Gastrocnemius medialis (tissue), 4 donors: ENCODE data around the gene SBSN. TPM values are rescaled to one million over a fixed set of nuclear protein-coding genes. Genes with fewer than 3 reads are reported as not detected.
A peak's percentile ranks its signal among the peaks of the same experiment; 100 is the strongest.

Source experiments
- ATAC-seq, 2 donors: fragments of 150-250 bp; one replicate each; pipeline ENCODE4 v1.9.1; 2016
- DNase-seq, 2 donors: peaks; one replicate each; pipeline ENCODE4 v3.0.0-alpha.2; 2019
- H3K27ac ChIP-seq, 4 donors: fragments of 200-600 bp; sonication (generic); 1 replicate in 1 of 4; 2 replicates in 3 of 4; pipeline ENCODE4 v1.5.1; 2016 to 2018; ENCODE audit warnings: mild to moderate bottlenecking in 2 of 4, moderate library complexity in 1 of 4
- H3K27me3 ChIP-seq, 3 donors: fragments of 200-600 bp; sonication (generic) in 2 of 3; 1 replicate in 1 of 3; 2 replicates in 2 of 3; pipeline versions ENCODE4 v1.5.1 to v1.6.0; 2016 to 2019; ENCODE audit warnings: mild to moderate bottlenecking in 1 of 3, moderate library complexity in 1 of 3
- H3K36me3 ChIP-seq, 2 donors: fragments of 200-600 bp; sonication (generic) in 1 of 2; one replicate each; pipeline ENCODE4 v1.5.1; 2017 to 2018
- H3K4me1 ChIP-seq, 2 donors: fragments of 200-600 bp; sonication (generic) in 1 of 2; one replicate each; pipeline ENCODE4 v1.5.1; 2016 to 2017; ENCODE audit warnings: mild to moderate bottlenecking in 2 of 2
- H3K4me3 ChIP-seq, 4 donors: fragments of 200-600 bp; sonication (generic) in 3 of 4; 1 replicate in 1 of 4; 2 replicates in 3 of 4; pipeline ENCODE4 v1.5.1; 2016 to 2019; ENCODE audit warnings: mild to moderate bottlenecking in 2 of 4
- H3K9me3 ChIP-seq, 3 donors: fragments of 200-600 bp; sonication (generic) in 2 of 3; 1 replicate in 1 of 3; 2 replicates in 2 of 3; pipeline ENCODE4 v1.5.1; 2016 to 2019
- POLR2A ChIP-seq, 2 donors: fragments of 450-650 bp; IDR thresholded peaks; one replicate each; pipeline ENCODE4 v1.6.1; 2017; ENCODE audit warnings: antibody characterized with exemption in 2 of 2, mild to moderate bottlenecking in 2 of 2, moderate library complexity in 2 of 2
- in situ Hi-C, 4 donors: fragments of 200-750 bp; cut with MboI; loops; one replicate each; pipeline versions ENCODE4 v1.15.0 to v1.8.0; 2017; ENCODE audit warnings: low sequenced_read_pairs in 4 of 4
- intact Hi-C: fragments of 100-400 bp; cut with DNase I; formaldehyde crosslinking; loops from one replicate; pipeline ENCODE4 v1.15.1; 2023; ENCODE audit warnings: low total_unique reads
- total RNA-seq, 4 donors: library from RNA; depleted of rRNA; stranded (reverse); fragments of >200 nt; gene quantifications; one replicate each; pipeline versions ENCODE4 v1.1.0 to v1.2.3, GENCODE V29; 2016
- TF ChIP-seq, protein P1 (sequence below), 5 experiments: fragments of 450-650 bp in 3 of 5; fragments of 200-600 bp in 2 of 5; sonication (generic) in 2 of 5; IDR thresholded peaks in 4 of 5; conservative IDR thresholded peaks in 1 of 5; 1 replicate in 4 of 5; 2 replicates in 1 of 5; pipeline ENCODE4 v1.5.1; 2016 to 2019; ENCODE audit warnings: antibody characterized with exemption in 5 of 5, mild to moderate bottlenecking in 3 of 5, moderate library complexity in 3 of 5

The SBSN gene
- total RNA-seq, 4 donors from 2014 or later, result not detected

DNA sequence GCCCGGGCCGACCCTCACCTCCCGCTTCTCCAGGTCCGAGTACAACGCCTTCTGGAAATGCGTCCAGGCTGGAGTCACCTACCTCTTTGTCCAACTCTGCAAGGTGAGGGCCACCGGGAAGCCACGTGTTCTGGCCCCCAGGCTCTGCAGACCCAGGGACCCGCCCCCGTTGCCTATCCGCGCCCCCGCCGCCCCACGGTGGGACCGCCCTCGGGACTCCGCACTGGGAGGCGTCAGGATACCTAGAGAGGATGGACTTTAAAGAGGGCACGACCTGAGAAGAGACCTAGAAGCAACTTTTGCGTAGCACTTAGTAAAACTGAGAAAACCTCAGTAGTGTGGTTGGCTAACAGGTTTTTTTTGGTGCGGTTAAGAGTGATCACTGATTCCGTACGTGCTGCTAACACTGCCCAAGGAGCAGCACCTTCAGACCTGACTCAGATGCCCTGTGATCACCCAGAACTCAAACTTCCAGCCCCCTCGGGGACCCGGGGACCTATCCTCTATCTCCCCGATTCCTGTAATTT lies 17.8 kb upstream of the SBSN start:
- TF ChIP-seq POLR2A (IDR thresholded peaks at IDR 0.05), result no peak
- TF ChIP-seq, protein P1, sequence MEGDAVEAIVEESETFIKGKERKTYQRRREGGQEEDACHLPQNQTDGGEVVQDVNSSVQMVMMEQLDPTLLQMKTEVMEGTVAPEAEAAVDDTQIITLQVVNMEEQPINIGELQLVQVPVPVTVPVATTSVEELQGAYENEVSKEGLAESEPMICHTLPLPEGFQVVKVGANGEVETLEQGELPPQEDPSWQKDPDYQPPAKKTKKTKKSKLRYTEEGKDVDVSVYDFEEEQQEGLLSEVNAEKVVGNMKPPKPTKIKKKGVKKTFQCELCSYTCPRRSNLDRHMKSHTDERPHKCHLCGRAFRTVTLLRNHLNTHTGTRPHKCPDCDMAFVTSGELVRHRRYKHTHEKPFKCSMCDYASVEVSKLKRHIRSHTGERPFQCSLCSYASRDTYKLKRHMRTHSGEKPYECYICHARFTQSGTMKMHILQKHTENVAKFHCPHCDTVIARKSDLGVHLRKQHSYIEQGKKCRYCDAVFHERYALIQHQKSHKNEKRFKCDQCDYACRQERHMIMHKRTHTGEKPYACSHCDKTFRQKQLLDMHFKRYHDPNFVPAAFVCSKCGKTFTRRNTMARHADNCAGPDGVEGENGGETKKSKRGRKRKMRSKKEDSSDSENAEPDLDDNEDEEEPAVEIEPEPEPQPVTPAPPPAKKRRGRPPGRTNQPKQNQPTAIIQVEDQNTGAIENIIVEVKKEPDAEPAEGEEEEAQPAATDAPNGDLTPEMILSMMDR (IDR thresholded peaks at IDR 0.05 in 4 of 5, conservative IDR thresholded peaks at IDR 0.05 in 1 of 5), result no peak
- H3K4me3 ChIP-seq, result peak overlapping the region; percentile 71 to 90 (median 80)
- in situ Hi-C loops, result loop anchor here in 2 of 4 donors (10.0 to 25.0 kb wide), 2 partner anchors 166 to 169 kb away; partner anchors contain the start of genes KMT2B (in 2 of the 2) and ZBTB32 (in 1 of the 2)
- H3K27me3 ChIP-seq, result no peaks in the 10 kb centered on the region
- no peak for DNase-seq
- peak; percentile 15 for ATAC-seq
- intact Hi-C loops, result loop anchor here (1.0 to 2.0 kb wide), 6 partner anchors 66 to 385 kb away; partner anchors contain the start of genes HAUS5 and USF2
- H3K9me3 ChIP-seq, result no peaks in the 10 kb centered on the region
- peak overlapping the region; percentile 80 to 89 (median 87) for H3K27ac ChIP-seq
- H3K36me3 ChIP-seq, result peaks cover 0 to 11% of the 10 kb centered on the region in 2 donors
- peaks cover 18 to 25% of the 10 kb centered on the region in 2 donors for H3K4me1 ChIP-seq

DNA sequence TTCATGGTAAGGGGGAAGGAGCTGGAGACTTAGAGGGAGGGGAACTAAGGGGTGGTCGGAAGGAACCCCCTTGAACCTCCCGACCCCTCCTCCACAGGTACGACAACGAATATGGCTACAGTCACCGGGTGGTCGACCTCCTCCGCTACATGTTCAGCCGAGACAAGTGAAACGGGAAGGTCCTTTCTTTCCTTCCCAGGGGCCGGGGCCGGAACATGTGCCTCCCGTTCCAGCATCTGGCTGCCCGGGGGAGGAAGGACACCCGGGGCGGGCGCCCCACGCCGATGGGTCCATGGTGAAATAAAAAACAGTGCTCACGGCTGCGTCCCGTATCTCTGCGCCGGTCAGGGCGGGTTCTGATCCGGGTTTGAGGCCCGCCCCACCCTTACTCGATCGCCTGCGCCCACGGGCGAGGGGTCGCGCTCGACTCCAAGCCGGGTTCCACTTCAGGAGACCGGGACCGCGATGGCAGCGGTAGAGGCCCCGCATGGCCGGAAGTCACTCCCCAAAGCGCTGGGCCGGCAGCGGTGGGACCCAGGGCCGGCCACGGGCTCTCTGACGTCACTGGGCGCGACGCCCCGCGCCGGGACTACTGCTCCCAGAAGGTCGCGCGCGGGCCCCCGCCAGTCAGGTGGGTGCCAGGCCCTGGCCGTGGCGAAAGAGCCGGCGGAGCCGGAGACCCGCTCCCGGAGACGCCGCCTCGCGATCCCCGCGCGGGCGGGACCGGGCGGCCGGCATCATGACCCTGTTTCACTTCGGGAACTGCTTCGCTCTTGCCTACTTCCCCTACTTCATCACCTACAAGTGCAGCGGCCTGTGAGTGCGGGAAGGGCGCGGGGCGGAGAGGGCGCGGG lies 17.1 kb upstream of the SBSN start, which contains the start of gene TMEM147:
Gene TMEM147 (plus strand): TSS at position 626 of the 854 bp plus-strand sequence. CDS start 114 bp downstream, at position 740.
- TF ChIP-seq, protein P1 (IDR thresholded peaks at IDR 0.05 in 4 of 5, conservative IDR thresholded peaks at IDR 0.05 in 1 of 5), result no peak
- TF ChIP-seq POLR2A (IDR thresholded peaks at IDR 0.05), result peak; percentile 63 to 70
- Histone ChIP-seq H3K4me3 (peak within 1 kb of the TSS; percentile 71 to 90 (median 80)), H3K36me3 (peaks cover 0 to 11% of the 10 kb centered on the region in 2 donors), H3K27ac (peak within 1 kb of the TSS; percentile 80 to 89 (median 87)), H3K27me3 (no peaks in the 10 kb centered on the region), H3K9me3 (no peaks in the 10 kb centered on the region), H3K4me1 (peaks cover 18 to 25% of the 10 kb centered on the region in 2 donors)
- intact Hi-C loops, result loop anchor here (1.0 to 2.0 kb wide), 6 partner anchors 67 to 386 kb away; partner anchors contain the start of genes HAUS5 and USF2
- in situ Hi-C loops, result loop anchor here in 2 of 4 donors (10.0 to 25.0 kb wide), 2 partner anchors 167 to 170 kb away; partner anchors contain the start of genes KMT2B (in 2 of the 2) and ZBTB32 (in 1 of the 2)
- ATAC-seq (peak; percentile 91 to 92), DNase-seq (peak; percentile 87)

DNA sequence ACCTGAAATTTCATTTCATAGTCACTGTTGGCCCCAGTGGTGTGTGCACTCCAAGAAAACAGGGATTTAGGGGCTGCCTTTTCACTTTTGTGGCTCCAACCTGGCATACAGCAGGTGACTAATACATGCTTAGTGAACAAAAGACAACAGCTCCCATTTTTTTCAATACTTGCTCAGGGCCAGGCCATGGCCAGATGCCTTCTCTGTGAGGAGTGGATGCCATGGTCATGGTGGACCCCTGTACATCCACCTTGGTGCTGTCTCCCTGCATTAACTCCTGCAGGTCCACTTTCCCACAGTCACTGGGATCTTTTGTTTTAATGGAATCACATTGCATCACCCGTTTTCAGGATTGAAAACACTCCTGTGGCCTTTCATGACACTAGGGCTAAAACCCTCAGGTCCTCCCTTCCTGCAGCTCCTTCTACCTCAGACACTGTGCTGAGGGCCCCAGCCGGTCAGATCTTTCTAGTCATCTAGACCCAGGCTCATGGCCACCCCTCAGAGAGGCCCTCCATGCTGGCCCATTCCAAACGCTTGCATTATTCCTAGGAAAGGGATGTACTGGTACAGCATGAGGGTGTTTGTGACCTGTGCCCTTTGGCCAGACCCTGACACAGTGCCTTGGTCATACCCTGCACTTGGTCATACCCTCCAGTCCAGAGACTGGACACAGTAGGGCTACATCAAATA lies 16.1 kb upstream of the SBSN start:
- in situ Hi-C loops (loop anchor here in 2 of 4 donors (10.0 to 25.0 kb wide), 2 partner anchors 168 to 171 kb away; partner anchors contain the start of genes KMT2B (in 2 of the 2) and ZBTB32 (in 1 of the 2)), intact Hi-C loops (loop anchor here (2.0 kb wide), 3 partner anchors 101 to 387 kb away; partner anchors contain the start of gene USF2)
- Histone ChIP-seq H3K27me3 (no peaks in the 10 kb centered on the region), H3K36me3 (peaks cover 0 to 11% of the 10 kb centered on the region in 2 donors), H3K4me1 (peaks cover 18 to 24% of the 10 kb centered on the region in 2 donors), H3K9me3 (no peaks in the 10 kb centered on the region), H3K4me3 (peak overlapping the region; percentile 71 to 90 (median 80)), H3K27ac (peak overlapping the region; percentile 80 to 89 (median 87))
- no peak for DNase-seq
- ATAC-seq, result no peak
- no peak for TF ChIP-seq POLR2A (IDR thresholded peaks at IDR 0.05)
- TF ChIP-seq, protein P1 (IDR thresholded peaks at IDR 0.05 in 4 of 5, conservative IDR thresholded peaks at IDR 0.05 in 1 of 5), result no peak
